HFFc6 (cell line): ENCODE data around the gene MFAP2. TPM values are rescaled to one million over a fixed set of nuclear protein-coding genes. Genes with fewer than 3 reads are reported as not detected.

Source experiments
- DNase-seq: peaks from one replicate; pipeline ENCODE4 v3.0.0-alpha.2; 2018
- H3K27ac Mint-ChIP-seq: 2 replicates; pipeline ENCODE4 v1.8.0; 2020; ENCODE audit warnings: mild to moderate bottlenecking, mixed read lengths
- H3K27me3 Mint-ChIP-seq: 2 replicates; pipeline ENCODE4 v1.8.0; 2021; ENCODE audit warnings: mild to moderate bottlenecking, moderate library complexity, mixed read lengths; ENCODE audit not compliant: insufficient read depth
- H3K36me3 Mint-ChIP-seq: 2 replicates; pipeline ENCODE4 v1.8.0; 2021; ENCODE audit warnings: low read depth, mixed read lengths
- H3K4me1 Mint-ChIP-seq: 2 replicates; pipeline ENCODE4 v1.8.0; 2020; ENCODE audit warnings: low read depth, mixed read lengths
- H3K4me3 Mint-ChIP-seq: 2 replicates; pipeline ENCODE4 v1.8.0; 2020; ENCODE audit warnings: mild to moderate bottlenecking, moderate library complexity, mixed read lengths
- H3K9me3 Mint-ChIP-seq: 2 replicates; pipeline ENCODE4 v1.8.0; 2020; ENCODE audit warnings: mild to moderate bottlenecking, mixed read lengths
- total RNA-seq, 6 experiments: library from RNA; stranded (reverse); fragmentation: NEBNext Ultra II Directional; extraction: Animal tissue kit (Norgen Biotek cat#: 25700); gene quantifications; 2 replicates in 1 of 6; 3 replicates in 5 of 6; pipeline ENCODE4 v1.2.3, GENCODE V29; 2021
- TF ChIP-seq, protein P1 (sequence below): fragments of 200-600 bp; sonication (generic); IDR thresholded peaks from 2 replicates; pipeline ENCODE4 v1.5.0; 2021; ENCODE audit warnings: antibody characterized with exemption, mild to moderate bottlenecking

MFAP2 gene
- total RNA-seq, 6 experiments from 2014 or later, result 33.7 to 53.4 (median 47.5) TPM

- no peak overlapping the region for H3K27ac Mint-ChIP-seq
- H3K36me3 Mint-ChIP-seq, result no peaks in the 10 kb centered on the region; the same call in 1 of the 2 replicates
- no peak overlapping the region for H3K4me3 Mint-ChIP-seq
- DNase-seq, result no peak
- H3K4me1 Mint-ChIP-seq, result peaks cover 36% of the 10 kb centered on the region
- TF ChIP-seq, protein P1, sequence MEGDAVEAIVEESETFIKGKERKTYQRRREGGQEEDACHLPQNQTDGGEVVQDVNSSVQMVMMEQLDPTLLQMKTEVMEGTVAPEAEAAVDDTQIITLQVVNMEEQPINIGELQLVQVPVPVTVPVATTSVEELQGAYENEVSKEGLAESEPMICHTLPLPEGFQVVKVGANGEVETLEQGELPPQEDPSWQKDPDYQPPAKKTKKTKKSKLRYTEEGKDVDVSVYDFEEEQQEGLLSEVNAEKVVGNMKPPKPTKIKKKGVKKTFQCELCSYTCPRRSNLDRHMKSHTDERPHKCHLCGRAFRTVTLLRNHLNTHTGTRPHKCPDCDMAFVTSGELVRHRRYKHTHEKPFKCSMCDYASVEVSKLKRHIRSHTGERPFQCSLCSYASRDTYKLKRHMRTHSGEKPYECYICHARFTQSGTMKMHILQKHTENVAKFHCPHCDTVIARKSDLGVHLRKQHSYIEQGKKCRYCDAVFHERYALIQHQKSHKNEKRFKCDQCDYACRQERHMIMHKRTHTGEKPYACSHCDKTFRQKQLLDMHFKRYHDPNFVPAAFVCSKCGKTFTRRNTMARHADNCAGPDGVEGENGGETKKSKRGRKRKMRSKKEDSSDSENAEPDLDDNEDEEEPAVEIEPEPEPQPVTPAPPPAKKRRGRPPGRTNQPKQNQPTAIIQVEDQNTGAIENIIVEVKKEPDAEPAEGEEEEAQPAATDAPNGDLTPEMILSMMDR, result no peak
- H3K27me3 Mint-ChIP-seq, result no peaks in the 10 kb centered on the region; the same call in 1 of the 2 replicates
- no peaks in the 10 kb centered on the region for H3K9me3 Mint-ChIP-seq
Measured at GRCh38 chr1:16975838-16976237, 4.6 kb downstream of the MFAP2 start.

DNA sequence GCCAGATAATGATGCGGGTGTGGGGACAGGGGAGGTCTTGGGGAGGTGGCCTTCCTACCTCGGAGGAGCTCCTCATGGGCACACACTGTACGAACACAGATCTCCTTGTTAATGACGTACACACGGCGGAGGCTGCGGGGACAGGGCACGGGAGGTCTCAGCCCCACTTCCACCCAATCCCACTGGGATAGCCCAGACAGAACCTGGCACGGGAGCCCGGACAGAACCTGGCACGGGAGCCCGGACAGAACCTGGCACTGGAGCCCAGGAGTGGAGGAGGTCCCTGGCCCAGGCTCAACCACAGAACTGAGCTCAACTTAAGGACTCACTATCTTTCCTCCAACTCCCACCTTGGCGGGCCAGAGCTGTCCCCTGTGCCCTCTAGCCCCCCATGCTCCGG lies 5.2 kb downstream of the MFAP2 start:
- H3K9me3 Mint-ChIP-seq, result no peaks in the 10 kb centered on the region
- no peak overlapping the region for H3K4me3 Mint-ChIP-seq
- H3K27ac Mint-ChIP-seq, result no peak overlapping the region
- no peaks in the 10 kb centered on the region; the same call in 1 of the 2 replicates for H3K27me3 Mint-ChIP-seq
- DNase-seq, result no peak
- no peaks in the 10 kb centered on the region; the same call in 1 of the 2 replicates for H3K36me3 Mint-ChIP-seq
- TF ChIP-seq, protein P1, result no peak
- peaks cover 33% of the 10 kb centered on the region for H3K4me1 Mint-ChIP-seq

GRCh38 chr1:16973215-16973614 lies 7.2 kb downstream of the MFAP2 start:
- Mint-ChIP-seq H3K27ac (no peak overlapping the region), H3K4me3 (no peak overlapping the region), H3K4me1 (peaks cover 20% of the 10 kb centered on the region), H3K36me3 (no peaks in the 10 kb centered on the region; the same call in 1 of the 2 replicates), H3K27me3 (no peaks in the 10 kb centered on the region; the same call in 1 of the 2 replicates), H3K9me3 (no peaks in the 10 kb centered on the region)
- no peak for DNase-seq
- TF ChIP-seq, protein P1, result no peak

- Mint-ChIP-seq H3K4me1 (peaks cover 12% of the 10 kb centered on the region), H3K9me3 (no peaks in the 10 kb centered on the region), H3K36me3 (no peaks in the 10 kb centered on the region; the same call in 1 of the 2 replicates), H3K27me3 (no peaks in the 10 kb centered on the region; the same call in 1 of the 2 replicates), H3K27ac (peak overlapping the region; percentile 58), H3K4me3 (no peak overlapping the region)
- TF ChIP-seq, protein P1, result no peak
- no peak for DNase-seq
Measured at GRCh38 chr1:16972189-16972895, 8.1 kb downstream of the MFAP2 start.

DNA sequence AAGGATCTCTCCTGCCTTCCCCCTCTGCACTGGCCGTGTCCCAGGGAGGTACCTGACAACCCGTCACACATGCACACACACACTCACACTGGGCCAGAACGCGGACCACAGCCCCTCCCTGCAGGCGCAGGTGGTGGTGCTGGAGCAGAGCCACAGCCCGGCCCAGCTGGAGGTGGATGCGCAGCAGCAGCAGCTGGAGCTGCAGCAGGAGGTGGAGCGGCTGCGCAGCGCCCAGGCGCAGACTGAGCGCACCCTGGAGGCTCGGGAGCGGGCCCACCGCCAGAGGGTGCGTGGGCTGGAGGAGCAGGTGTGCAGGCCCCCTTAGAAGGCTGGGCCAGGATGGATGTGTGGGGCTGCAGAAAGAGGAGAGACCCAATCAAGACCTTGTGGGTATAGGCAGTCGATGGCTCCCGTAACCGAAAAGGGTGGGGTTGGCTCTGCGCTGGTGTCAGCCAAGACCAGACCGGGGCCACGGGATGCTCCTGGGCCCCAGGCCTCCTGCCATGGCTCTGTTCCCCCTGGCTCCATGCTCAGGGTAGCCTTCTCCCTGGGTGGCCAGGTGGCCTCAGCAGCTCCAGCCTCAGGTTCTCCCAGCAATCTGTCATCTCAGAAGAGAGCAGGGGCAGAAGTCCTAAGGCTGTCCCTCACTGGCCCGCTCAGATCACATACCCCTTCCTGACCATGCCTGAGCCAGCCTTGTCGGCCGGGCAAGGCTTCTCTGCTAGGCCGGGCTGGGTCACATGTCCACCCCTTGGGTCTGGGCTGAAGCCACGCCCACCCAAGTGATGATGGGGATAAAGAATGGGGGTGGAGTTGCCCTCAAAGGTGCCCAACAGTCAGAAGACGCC lies 8.9 kb downstream of the MFAP2 start:
- TF ChIP-seq, protein P1, result no peak
- peak; percentile 58 for DNase-seq
- Mint-ChIP-seq H3K27ac (0 out of 2 replicates have a peak overlapping the region, but pooled peaks have one; percentile 13), H3K36me3 (no peaks in the 10 kb centered on the region; the same call in 1 of the 2 replicates), H3K4me1 (peaks cover 20% of the 10 kb centered on the region), H3K4me3 (no peak overlapping the region), H3K9me3 (no peaks in the 10 kb centered on the region), H3K27me3 (peaks cover under 1% of the 10 kb centered on the region)
